Keratinocyte (primary cell): ENCODE results near the gene CCDC33.

ENCODE experiments used
- EZH2 ChIP-seq: IDR thresholded peaks from one replicate; pipeline ENCODE4 v1.6.1; 2012; ENCODE audit warnings: inconsistent platforms, mild to moderate bottlenecking, low read length, moderate library complexity
- TF ChIP-seq, protein P1 (sequence below), 3 experiments: IDR thresholded peaks in 1 of 3; conservative IDR thresholded peaks in 1 of 3; optimal IDR thresholded peaks in 1 of 3; 2 replicates in 2 of 3; 3 replicates in 1 of 3; pipeline versions ENCODE3 to v1.5.1; 2011; ENCODE audit warnings: low read length in 3 of 3, mild to moderate bottlenecking in 3 of 3, moderate library complexity in 2 of 3, control low read depth in 1 of 3, inconsistent platforms in 1 of 3; ENCODE audit not compliant: insufficient read depth in 2 of 3; ENCODE audit errors: extremely low read depth in 1 of 3

DNA sequence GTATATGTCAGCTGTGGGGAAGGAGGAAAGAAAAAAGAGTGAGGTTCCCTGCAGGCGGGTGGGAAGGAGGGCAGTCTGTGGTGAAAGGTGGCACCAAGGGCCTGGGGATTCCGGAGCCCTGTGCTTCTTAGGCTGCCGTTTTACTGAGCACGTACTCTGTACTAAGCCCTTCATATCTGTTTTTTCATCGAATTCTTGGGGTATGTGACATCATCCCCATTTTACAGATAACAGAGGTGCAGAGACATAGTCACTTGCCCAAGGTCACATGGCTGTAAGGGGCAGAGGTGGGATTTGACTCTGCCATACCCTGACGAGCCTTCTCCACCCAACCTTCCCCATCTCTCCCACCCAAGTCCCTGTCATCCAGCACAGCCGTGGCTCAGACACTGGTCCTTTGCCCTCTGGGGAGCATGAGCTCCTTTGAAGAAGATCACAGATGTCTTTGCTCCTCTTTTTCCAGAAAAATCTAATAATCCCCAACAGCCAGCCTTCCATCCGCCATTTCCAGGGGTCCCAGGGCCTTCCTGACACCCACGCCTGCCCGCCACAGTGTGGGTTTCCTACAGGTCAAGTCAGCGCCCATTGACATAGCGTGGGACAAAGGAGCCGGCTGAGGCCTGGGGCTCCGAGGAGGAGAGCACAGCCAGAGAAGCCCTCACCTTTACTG is 107.1 kb downstream of the CCDC33 start:
- TF ChIP-seq, protein P1, sequence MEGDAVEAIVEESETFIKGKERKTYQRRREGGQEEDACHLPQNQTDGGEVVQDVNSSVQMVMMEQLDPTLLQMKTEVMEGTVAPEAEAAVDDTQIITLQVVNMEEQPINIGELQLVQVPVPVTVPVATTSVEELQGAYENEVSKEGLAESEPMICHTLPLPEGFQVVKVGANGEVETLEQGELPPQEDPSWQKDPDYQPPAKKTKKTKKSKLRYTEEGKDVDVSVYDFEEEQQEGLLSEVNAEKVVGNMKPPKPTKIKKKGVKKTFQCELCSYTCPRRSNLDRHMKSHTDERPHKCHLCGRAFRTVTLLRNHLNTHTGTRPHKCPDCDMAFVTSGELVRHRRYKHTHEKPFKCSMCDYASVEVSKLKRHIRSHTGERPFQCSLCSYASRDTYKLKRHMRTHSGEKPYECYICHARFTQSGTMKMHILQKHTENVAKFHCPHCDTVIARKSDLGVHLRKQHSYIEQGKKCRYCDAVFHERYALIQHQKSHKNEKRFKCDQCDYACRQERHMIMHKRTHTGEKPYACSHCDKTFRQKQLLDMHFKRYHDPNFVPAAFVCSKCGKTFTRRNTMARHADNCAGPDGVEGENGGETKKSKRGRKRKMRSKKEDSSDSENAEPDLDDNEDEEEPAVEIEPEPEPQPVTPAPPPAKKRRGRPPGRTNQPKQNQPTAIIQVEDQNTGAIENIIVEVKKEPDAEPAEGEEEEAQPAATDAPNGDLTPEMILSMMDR (optimal IDR thresholded peaks at IDR 0.05 in 1 of 3, IDR thresholded peaks at IDR 0.05 in 1 of 3, conservative IDR thresholded peaks at IDR 0.05 in 1 of 3; ENCODE audit: extremely low read depth in 1 of 3, insufficient read depth in 2 of 3, low read length in 3 of 3) = no peak
- no peak for TF ChIP-seq EZH2
